T-helper 2 cell (primary cell): ENCODE measurements around the gene FGFRL1.
"Not testable (repeated sequence)": the region's sequence is repeated elsewhere in the genome, so short reads cannot be mapped to it uniquely, and the experiment has no call there.

Experiments
- DNase-seq, 5 experiments: peaks; one replicate each; pipeline versions ENCODE4 v3.0.0 to v3.0.0-alpha.2; 2012 to 2022

Gene FGFRL1

GRCh38 chr4:993111-994029, 18.1 kb upstream of the FGFRL1 start, which contains the start of gene SLC26A1:
Gene SLC26A1 (minus strand): TSS chr4:993404. CDS start chr4:991703, 1,701 bp downstream.
- DNase-seq = peak in 1 of 5 experiments; percentile 8

- no peak for DNase-seq
Measured at GRCh38 chr4:995311-996026, 16.0 kb upstream of the FGFRL1 start.

GRCh38 chr4:996030-996996, 15.1 kb upstream of the FGFRL1 start:
- DNase-seq = no peak

- DNase-seq = no peak
Measured at GRCh38 chr4:996997-997374, 14.4 kb upstream of the FGFRL1 start.

GRCh38 chr4:997375-998071, 13.9 kb upstream of the FGFRL1 start:
- DNase-seq = no peak

GRCh38 chr4:998096-998691, 13.2 kb upstream of the FGFRL1 start:
- DNase-seq = no peak

GRCh38 chr4:999240-999863, 12.1 kb upstream of the FGFRL1 start:
- not testable (repeated sequence) for DNase-seq

- no peak for DNase-seq
Measured at GRCh38 chr4:999882-1000425, 11.5 kb upstream of the FGFRL1 start.

GRCh38 chr4:1000686-1001260, 10.7 kb upstream of the FGFRL1 start:
- DNase-seq = no peak

- no peak for DNase-seq
Measured at GRCh38 chr4:1001561-1002130, 9.8 kb upstream of the FGFRL1 start.

- DNase-seq = no peak
Measured at GRCh38 chr4:1002131-1002630, 9.2 kb upstream of the FGFRL1 start.

- no peak for DNase-seq
Measured at GRCh38 chr4:1002631-1003251, 8.7 kb upstream of the FGFRL1 start.

GRCh38 chr4:1003271-1004070, 8.0 kb upstream of the FGFRL1 start:
- DNase-seq = no peak

GRCh38 chr4:1004071-1004418, 7.4 kb upstream of the FGFRL1 start:
- no peak for DNase-seq

GRCh38 chr4:1004557-1005485, 6.6 kb upstream of the FGFRL1 start:
- no peak for DNase-seq

GRCh38 chr4:1006856-1007255, 4.6 kb upstream of the FGFRL1 start:
- no peak for DNase-seq

- DNase-seq = peak in 3 of 5 experiments; percentile 22 to 43 (median 31)
Measured at GRCh38 chr4:1008840-1009541, 2.4 kb upstream of the FGFRL1 start.
